SK-N-SH (cell line): ENCODE data around the gene PRADC1. TPM values are rescaled to one million over a fixed set of nuclear protein-coding genes. Genes with fewer than 3 reads are reported as not detected.

Experiments used
- CTCF ChIA-PET: fragments of 300-600, 350-600 bp; formaldehyde crosslinking; extraction: SDS; loops from one replicate; lab custom pipeline; 2021; lab: Yijun Ruan, JAX
- POLR2A ChIA-PET: fragments of 350-600 bp; sonication (Branson Sonifier 250); formaldehyde crosslinking; extraction: SDS; loops from one replicate; lab custom pipeline; 2020; ENCODE audit warnings: antibody characterized with exemption, inconsistent platforms; lab: Yijun Ruan, JAX
- DNase-seq: peaks from one replicate; pipeline ENCODE4 v3.0.0; 2012
- H2AFZ ChIP-seq: fragments of 200-600 bp; sonication (generic); 2 replicates; pipeline ENCODE4 v1.8.1; 2016; ENCODE audit warnings: antibody characterized with exemption, mild to moderate bottlenecking, low read depth
- H3F3A ChIP-seq: fragments of 200-600 bp; sonication (generic); replicated peaks from 2 replicates; pipeline ENCODE3; 2016; ENCODE audit warnings: antibody characterized with exemption, mild to moderate bottlenecking; ENCODE audit not compliant: insufficient read depth
- H3K27ac ChIP-seq, 2 experiments: fragments of 200-500 bp in 1 of 2; fragments of 200-600 bp in 1 of 2; sonication (Bioruptor generic) in 1 of 2; sonication (generic), shearing (Covaris generic) in 1 of 2; 2 replicates each; pipeline versions ENCODE4 v1.5.1 to v1.6.1; 2014 to 2016; ENCODE audit warnings: low read depth in 2 of 2, inconsistent platforms in 1 of 2, low read length in 1 of 2, mild to moderate bottlenecking in 1 of 2, mixed read lengths in 1 of 2
- H3K27me3 ChIP-seq: fragments of 200-600 bp; sonication (generic), shearing (Covaris generic); 2 replicates; pipeline ENCODE4 v1.6.1; 2016; ENCODE audit warnings: mixed run types; ENCODE audit not compliant: insufficient read depth
- H3K36me3 ChIP-seq, 2 experiments: fragments of 200-500 bp in 1 of 2; fragments of 200-600 bp in 1 of 2; sonication (Bioruptor generic) in 1 of 2; sonication (generic) in 1 of 2; replicated peaks in 1 of 2; 2 replicates each; pipeline versions ENCODE3 to v1.5.1; 2014 to 2016; ENCODE audit warnings: low read length in 1 of 2, mild to moderate bottlenecking in 1 of 2; ENCODE audit not compliant: insufficient read depth in 2 of 2, control insufficient read depth in 1 of 2
- H3K4me1 ChIP-seq, 2 experiments: fragments of 200-500 bp in 1 of 2; fragments of 200-600 bp in 1 of 2; sonication (Bioruptor generic) in 1 of 2; sonication (generic), shearing (Covaris generic) in 1 of 2; 2 replicates each; pipeline versions ENCODE4 v1.5.1 to v1.6.1; 2014 to 2016; ENCODE audit warnings: low read depth in 1 of 2, low read length in 1 of 2, mixed run types in 1 of 2; ENCODE audit not compliant: insufficient read depth in 2 of 2, control insufficient read depth in 1 of 2
- H3K4me2 ChIP-seq: fragments of 200-600 bp; sonication (generic), shearing (Covaris generic); 2 replicates; pipeline ENCODE4 v1.6.1; 2017; ENCODE audit warnings: mixed run types
- H3K4me3 ChIP-seq, 2 experiments: fragments of 200-500 bp in 1 of 2; fragments of 200-600 bp in 1 of 2; sonication (Bioruptor generic) in 1 of 2; sonication (generic), shearing (Covaris generic) in 1 of 2; 2 replicates each; pipeline versions ENCODE4 v1.5.1 to v1.8.1; 2014 to 2016; ENCODE audit warnings: low read depth in 2 of 2, inconsistent platforms in 1 of 2, low read length in 1 of 2, mild to moderate bottlenecking in 1 of 2, mixed read lengths in 1 of 2, moderate library complexity in 1 of 2
- H3K79me2 ChIP-seq: fragments of 200-600 bp; sonication (generic); 2 replicates; pipeline ENCODE4 v1.8.1; 2017; ENCODE audit warnings: mild to moderate bottlenecking; ENCODE audit not compliant: insufficient read depth
- H3K9ac ChIP-seq: fragments of 200-600 bp; sonication (generic); 2 replicates; pipeline ENCODE4 v1.6.1; 2017; ENCODE audit warnings: mixed run types
- H3K9me2 ChIP-seq: fragments of 200-600 bp; sonication (generic); 2 replicates; pipeline ENCODE4 v1.6.1; 2017; ENCODE audit warnings: mixed run types
- H3K9me3 ChIP-seq: fragments of 200-600 bp; sonication (generic); 2 replicates; pipeline ENCODE4 v1.6.1; 2017; ENCODE audit warnings: mixed run types, mild to moderate bottlenecking, moderate library complexity
- H4K20me1 ChIP-seq: fragments of 200-600 bp; sonication (generic); 2 replicates; pipeline ENCODE4 v1.6.1; 2017; ENCODE audit warnings: mild to moderate bottlenecking, mixed run types; ENCODE audit not compliant: insufficient read depth
- EZH2phosphoT487 ChIP-seq: fragments of 200-600 bp; sonication (generic); IDR thresholded peaks from 2 replicates; pipeline ENCODE4 v1.6.1; 2017; ENCODE audit warnings: low read depth, mixed run types, mild to moderate bottlenecking, antibody characterized with exemption, moderate library complexity, borderline replicate concordance
- FOSL2 ChIP-seq: IDR thresholded peaks from 2 replicates; pipeline ENCODE4 v1.4.0; 2012; ENCODE audit warnings: low read depth, mild to moderate bottlenecking, moderate library complexity, borderline replicate concordance
- FOXJ3 ChIP-seq: sonication (generic); formaldehyde crosslinking; IDR thresholded peaks from 2 replicates; pipeline ENCODE4 v1.5.1; 2020; ENCODE audit warnings: mild to moderate bottlenecking, missing genetic modification reagents
- FOXM1 ChIP-seq: IDR thresholded peaks from 2 replicates; pipeline ENCODE4 v1.4.0; 2012; ENCODE audit warnings: low read depth, mild to moderate bottlenecking
- GABPA ChIP-seq: IDR thresholded peaks from 2 replicates; pipeline ENCODE4 v1.4.0; 2012; ENCODE audit warnings: low read depth, mild to moderate bottlenecking
- JUND ChIP-seq: IDR thresholded peaks from 2 replicates; pipeline ENCODE4 v1.4.0; 2012
- MXI1 ChIP-seq: IDR thresholded peaks from 2 replicates; pipeline ENCODE4 v1.6.1; 2012; ENCODE audit warnings: mild to moderate bottlenecking, low read depth, low read length, improper control_type of control experiment
- RCOR1 ChIP-seq: fragments of 150-350 bp; IDR thresholded peaks from 2 replicates; pipeline ENCODE4 v1.6.1; 2017; ENCODE audit warnings: antibody characterized with exemption, low read length
- RFX5 ChIP-seq: IDR thresholded peaks from 2 replicates; pipeline ENCODE4 v1.6.1; 2012; ENCODE audit warnings: mild to moderate bottlenecking, improper control_type of control experiment, low read length
- YY1 ChIP-seq: IDR thresholded peaks from 2 replicates; pipeline ENCODE4 v1.4.0; 2012; ENCODE audit warnings: low read depth, mild to moderate bottlenecking
- WGBS: methylation state at CpG from one replicate; pipeline ENCODE4 v1.1.6; 2017; ENCODE audit warnings: low lambda C conversion rate; 5-methylcytosine and 5-hydroxymethylcytosine counted together
- polyA plus RNA-seq, 3 experiments: library from polyadenylated mRNA; depleted of rRNA; stranded (reverse); fragments of >200 nt; gene quantifications; 2 replicates each; pipeline ENCODE4 v1.2.3, GENCODE V29; 2012
- TF ChIP-seq, protein P1 (sequence below): IDR thresholded peaks from 2 replicates; pipeline ENCODE4 v1.6.1; 2012; ENCODE audit warnings: mild to moderate bottlenecking, low read depth, low read length, moderate library complexity
- TF ChIP-seq, protein P2 (sequence below): fragments of 150-350 bp; IDR thresholded peaks from 2 replicates; pipeline ENCODE4 v1.6.1; 2017; ENCODE audit warnings: antibody characterized with exemption, low read length, low read depth, borderline replicate concordance
- TF ChIP-seq, protein P3 (sequence below): IDR thresholded peaks from 2 replicates; pipeline ENCODE4 v1.4.0; 2012; ENCODE audit warnings: low read depth, borderline replicate concordance
- TF ChIP-seq, protein P4 (sequence below): IDR thresholded peaks from 2 replicates; pipeline ENCODE4 v1.4.0; 2012; ENCODE audit warnings: low read depth, borderline replicate concordance

PRADC1 gene
- polyA plus RNA-seq, 1 of the 3 experiments (the other 2 are of a cell fraction) = 8.5 TPM

DNA sequence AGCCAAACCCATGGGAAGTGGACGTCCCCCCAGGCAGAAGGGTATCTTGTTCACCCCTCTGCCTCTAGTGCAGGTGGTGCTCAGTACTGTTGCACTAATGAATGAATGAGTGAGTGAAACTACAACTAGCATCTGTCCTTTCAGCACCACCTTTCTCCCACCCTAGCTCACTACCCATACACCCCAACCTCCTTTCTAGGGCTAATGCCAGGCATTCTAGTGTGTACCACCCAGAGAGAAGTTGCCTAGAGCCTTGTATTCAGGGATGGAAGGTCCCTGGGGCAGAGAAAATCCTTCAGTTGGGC lies 23.5 kb upstream of the PRADC1 start:
- Histone ChIP-seq H3F3A (no peaks in the 10 kb centered on the region), H3K79me2 (no peaks in the 10 kb centered on the region), H3K27ac (no peak overlapping the region), H3K9me2 (no peaks in the 10 kb centered on the region), H4K20me1 (no peaks in the 10 kb centered on the region), H3K9ac (no peak overlapping the region), H3K36me3 (peaks cover 4 to 28% of the 10 kb centered on the region in 2 experiments), H3K9me3 (no peaks in the 10 kb centered on the region), H3K4me2 (no peak overlapping the region)
- no peak for DNase-seq
- ChIA-PET POLR2A (interaction anchor here (1.1 to 1.5 kb wide), 3 partner anchors 12 to 22 kb away, joined by 6 to 8 read pairs (median 6); partner anchors contain the start of genes CCT7 and PRADC1), CTCF (interaction anchor here (1.1 to 1.3 kb wide), 2 partner anchors 36 to 44 kb away, joined by 3 read pairs; no protein-coding TSS in a partner anchor)
- 0% methylated on average over 1 of the region's 1 CpG for WGBS
- no peak for TF ChIP-seq YY1
- TF ChIP-seq FOXM1 = no peak
- TF ChIP-seq, protein P1, sequence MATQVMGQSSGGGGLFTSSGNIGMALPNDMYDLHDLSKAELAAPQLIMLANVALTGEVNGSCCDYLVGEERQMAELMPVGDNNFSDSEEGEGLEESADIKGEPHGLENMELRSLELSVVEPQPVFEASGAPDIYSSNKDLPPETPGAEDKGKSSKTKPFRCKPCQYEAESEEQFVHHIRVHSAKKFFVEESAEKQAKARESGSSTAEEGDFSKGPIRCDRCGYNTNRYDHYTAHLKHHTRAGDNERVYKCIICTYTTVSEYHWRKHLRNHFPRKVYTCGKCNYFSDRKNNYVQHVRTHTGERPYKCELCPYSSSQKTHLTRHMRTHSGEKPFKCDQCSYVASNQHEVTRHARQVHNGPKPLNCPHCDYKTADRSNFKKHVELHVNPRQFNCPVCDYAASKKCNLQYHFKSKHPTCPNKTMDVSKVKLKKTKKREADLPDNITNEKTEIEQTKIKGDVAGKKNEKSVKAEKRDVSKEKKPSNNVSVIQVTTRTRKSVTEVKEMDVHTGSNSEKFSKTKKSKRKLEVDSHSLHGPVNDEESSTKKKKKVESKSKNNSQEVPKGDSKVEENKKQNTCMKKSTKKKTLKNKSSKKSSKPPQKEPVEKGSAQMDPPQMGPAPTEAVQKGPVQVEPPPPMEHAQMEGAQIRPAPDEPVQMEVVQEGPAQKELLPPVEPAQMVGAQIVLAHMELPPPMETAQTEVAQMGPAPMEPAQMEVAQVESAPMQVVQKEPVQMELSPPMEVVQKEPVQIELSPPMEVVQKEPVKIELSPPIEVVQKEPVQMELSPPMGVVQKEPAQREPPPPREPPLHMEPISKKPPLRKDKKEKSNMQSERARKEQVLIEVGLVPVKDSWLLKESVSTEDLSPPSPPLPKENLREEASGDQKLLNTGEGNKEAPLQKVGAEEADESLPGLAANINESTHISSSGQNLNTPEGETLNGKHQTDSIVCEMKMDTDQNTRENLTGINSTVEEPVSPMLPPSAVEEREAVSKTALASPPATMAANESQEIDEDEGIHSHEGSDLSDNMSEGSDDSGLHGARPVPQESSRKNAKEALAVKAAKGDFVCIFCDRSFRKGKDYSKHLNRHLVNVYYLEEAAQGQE = no peak
- no peak for TF ChIP-seq FOSL2
- TF ChIP-seq, protein P2, sequence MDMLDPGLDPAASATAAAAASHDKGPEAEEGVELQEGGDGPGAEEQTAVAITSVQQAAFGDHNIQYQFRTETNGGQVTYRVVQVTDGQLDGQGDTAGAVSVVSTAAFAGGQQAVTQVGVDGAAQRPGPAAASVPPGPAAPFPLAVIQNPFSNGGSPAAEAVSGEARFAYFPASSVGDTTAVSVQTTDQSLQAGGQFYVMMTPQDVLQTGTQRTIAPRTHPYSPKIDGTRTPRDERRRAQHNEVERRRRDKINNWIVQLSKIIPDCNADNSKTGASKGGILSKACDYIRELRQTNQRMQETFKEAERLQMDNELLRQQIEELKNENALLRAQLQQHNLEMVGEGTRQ = no peak
- no peak for TF ChIP-seq RFX5
- TF ChIP-seq, protein P3, sequence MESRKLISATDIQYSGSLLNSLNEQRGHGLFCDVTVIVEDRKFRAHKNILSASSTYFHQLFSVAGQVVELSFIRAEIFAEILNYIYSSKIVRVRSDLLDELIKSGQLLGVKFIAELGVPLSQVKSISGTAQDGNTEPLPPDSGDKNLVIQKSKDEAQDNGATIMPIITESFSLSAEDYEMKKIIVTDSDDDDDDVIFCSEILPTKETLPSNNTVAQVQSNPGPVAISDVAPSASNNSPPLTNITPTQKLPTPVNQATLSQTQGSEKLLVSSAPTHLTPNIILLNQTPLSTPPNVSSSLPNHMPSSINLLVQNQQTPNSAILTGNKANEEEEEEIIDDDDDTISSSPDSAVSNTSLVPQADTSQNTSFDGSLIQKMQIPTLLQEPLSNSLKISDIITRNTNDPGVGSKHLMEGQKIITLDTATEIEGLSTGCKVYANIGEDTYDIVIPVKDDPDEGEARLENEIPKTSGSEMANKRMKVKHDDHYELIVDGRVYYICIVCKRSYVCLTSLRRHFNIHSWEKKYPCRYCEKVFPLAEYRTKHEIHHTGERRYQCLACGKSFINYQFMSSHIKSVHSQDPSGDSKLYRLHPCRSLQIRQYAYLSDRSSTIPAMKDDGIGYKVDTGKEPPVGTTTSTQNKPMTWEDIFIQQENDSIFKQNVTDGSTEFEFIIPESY = no peak
- no peak for TF ChIP-seq FOXJ3 (CRISPR knock-in tag)
- no peak for TF ChIP-seq MXI1
- TF ChIP-seq, protein P4, sequence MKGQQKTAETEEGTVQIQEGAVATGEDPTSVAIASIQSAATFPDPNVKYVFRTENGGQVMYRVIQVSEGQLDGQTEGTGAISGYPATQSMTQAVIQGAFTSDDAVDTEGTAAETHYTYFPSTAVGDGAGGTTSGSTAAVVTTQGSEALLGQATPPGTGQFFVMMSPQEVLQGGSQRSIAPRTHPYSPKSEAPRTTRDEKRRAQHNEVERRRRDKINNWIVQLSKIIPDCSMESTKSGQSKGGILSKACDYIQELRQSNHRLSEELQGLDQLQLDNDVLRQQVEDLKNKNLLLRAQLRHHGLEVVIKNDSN = no peak
- TF ChIP-seq RCOR1 = no peak
- no peak for TF ChIP-seq EZH2phosphoT487
- TF ChIP-seq GABPA = no peak
- TF ChIP-seq JUND = no peak
- TF ChIP-seq, all 33 proteins: peak for 0
- H3K4me1 ChIP-seq = no peaks in the 10 kb centered on the region
- no peaks in the 10 kb centered on the region for H3K27me3 ChIP-seq
- H3K4me3 ChIP-seq = no peak overlapping the region
- H2AFZ ChIP-seq = no peak overlapping the region
